ENCODE data around the gene UCK1.

The UCK1 gene

DNA sequence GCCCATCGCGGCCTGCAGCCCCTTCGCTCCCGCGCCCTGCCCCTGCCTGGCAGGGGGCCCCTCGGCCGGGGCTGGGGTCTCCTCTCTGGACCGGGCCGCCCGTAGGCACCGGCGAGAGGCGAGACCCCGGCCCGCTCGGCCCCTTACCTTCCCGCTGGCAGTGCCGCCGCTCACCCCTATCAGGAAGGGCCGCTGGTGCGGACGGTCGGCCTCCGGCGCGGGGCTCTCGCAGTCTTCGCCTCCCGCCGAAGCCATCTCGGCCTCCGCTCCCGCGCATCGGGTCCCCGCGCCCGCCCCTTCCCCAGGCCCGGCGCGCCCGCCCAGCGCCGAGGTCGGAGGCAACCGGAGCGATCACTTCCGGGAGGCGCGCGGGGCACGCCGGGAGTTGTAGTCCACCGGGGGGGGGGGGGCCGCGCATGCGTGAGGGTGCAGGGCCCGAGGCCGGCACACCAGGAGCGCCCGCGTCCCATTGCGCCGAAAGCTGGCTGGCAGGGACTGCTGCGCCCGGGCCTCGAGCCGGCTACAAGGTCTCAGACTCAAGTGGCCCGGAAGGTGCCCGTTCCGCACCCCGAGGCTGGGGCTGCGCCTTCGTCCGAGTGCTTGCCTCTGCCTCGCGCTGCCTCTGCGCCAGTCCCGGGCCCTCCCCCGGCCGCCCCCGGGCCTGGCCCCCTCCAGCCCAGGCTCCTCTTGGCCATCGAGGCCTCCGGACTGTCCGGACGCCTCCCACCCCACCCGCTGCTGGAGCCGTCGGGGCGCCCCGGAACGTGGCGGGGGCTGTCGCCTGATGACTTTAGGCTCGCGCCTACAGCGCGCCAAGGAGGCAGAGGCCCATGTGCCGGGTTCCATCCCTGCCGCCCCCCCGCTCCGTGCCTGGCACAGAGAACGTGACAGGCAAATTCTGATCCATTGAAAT is at the start of gene UCK1:
TSS of gene UCK1 (minus strand) at position 344 of the 913 bp plus-strand sequence. CDS start at position 255, 89 bp downstream.
- peak; percentile 62 for DNase-seq

- no peak for DNase-seq
These were observed 49.3 kb upstream of the UCK1 start for GRCh38 chr9:131580358-131580757.

GRCh38 chr9:131579789-131580211 is 48.7 kb upstream of the UCK1 start:
- DNase-seq = no peak

DNA sequence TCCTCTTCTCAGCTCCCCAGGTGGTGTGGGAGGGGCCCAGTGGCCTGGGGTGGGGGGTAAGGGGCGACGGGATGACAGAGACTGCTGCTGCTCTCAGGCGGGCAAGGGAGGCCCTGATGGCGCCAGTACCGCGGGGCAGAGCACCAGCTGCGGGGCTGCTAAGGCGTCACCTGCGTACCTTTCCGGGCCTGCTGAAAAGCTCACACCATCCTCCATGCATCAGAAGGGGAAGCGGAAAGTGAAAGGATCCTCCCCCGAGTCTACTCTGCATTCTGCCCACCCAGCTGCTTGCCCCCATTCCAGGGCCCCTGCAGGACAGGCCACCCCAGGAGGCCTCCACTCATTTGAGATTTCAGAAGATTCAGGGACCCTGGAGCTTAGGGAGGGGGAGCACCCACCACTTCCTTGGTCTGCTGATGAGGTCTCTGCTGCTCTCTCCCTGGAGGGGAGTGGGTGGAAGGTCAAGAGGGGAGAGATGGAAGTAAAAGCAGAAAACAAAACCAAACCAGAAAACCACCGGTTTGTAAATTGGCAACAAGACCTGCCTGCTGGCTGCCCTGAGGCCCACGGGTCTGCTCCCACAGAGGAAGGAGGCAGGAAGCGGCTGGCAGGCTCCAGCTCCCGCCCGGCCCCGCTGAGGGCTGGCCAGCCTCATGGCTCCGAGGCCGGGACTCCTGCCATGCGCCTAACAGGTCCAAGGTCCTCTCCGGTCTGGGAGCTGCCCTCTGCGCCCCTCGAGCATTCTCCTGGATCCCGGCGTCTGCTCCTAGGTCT is 47.9 kb upstream of the UCK1 start:
- peak; percentile 19 to 41 for DNase-seq

- no peak for DNase-seq
These were observed 47.0 kb upstream of the UCK1 start for GRCh38 chr9:131578021-131578420.

- DNase-seq = no peak
These were observed 46.2 kb upstream of the UCK1 start for GRCh38 chr9:131577005-131578000.

GRCh38 chr9:131575946-131576853 is 45.1 kb upstream of the UCK1 start:
- DNase-seq = no peak

- DNase-seq = no peak
These were observed 43.9 kb upstream of the UCK1 start for GRCh38 chr9:131574730-131575640.

DNA sequence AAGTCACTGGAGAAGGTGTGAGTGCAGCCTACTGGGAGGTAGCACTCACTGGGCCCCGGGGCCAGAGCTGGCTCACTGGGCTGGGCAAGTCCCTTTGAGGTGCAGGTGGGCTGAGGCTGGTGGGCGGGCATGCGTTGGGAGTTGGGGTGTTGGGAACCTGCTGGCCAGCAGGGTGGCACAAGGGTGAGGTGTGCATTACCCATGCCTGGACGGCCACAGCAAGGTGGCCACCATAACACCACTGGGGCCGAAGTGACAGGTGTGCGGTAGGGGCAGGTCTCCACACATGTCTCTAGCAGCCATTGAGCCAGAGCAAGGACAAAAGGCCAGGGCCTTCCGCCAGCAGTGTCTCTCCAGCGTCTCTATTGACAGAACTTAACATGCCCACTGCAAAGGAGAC is 36.8 kb upstream of the UCK1 start:
- no peak for DNase-seq

GRCh38 chr9:131566158-131566557 is 35.1 kb upstream of the UCK1 start:
- no peak for DNase-seq

GRCh38 chr9:131565369-131565768 is 34.3 kb upstream of the UCK1 start:
- DNase-seq = no peak

- DNase-seq = no peak
These were observed 31.2 kb upstream of the UCK1 start for GRCh38 chr9:131562032-131562959.

- no peak for DNase-seq
These were observed 28.4 kb upstream of the UCK1 start for GRCh38 chr9:131559421-131560000.

DNA sequence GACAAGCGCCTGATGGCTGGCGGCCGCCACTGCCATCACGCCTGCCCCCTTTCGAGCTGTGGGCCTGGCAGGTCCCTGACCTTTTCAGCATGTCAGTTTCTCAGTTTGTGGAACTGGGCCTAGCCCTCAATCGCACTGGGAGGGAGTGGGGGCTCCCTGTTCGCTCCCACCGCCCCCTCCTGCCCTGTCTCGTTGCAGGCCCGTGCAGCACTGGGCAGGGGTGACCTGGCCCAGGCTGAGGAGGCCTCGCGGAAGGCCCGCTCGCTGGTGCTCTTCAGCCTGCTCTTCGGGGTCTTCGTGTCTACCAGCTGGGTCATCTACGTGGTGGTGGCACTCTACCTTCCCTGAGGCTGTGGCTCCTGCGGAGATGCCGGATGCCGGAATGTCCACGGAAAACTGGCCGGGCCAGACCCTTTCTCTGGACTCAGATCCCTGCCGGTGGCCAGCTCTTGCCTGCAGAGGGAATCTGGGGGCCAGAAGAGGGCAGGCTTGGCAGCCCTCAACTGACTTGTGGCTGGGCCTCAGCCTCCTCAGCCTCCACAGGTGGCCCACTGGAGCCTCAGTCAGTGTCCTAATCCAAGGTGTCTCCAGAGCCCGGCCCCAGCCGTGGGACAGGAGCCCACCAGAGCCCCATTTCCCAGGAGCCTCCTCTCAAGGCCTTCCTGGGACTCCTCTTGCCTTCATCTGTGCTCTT is 26.9 kb upstream of the UCK1 start:
- DNase-seq = no peak

GRCh38 chr9:131555841-131556673 is 25.0 kb upstream of the UCK1 start:
- no peak for DNase-seq

DNA sequence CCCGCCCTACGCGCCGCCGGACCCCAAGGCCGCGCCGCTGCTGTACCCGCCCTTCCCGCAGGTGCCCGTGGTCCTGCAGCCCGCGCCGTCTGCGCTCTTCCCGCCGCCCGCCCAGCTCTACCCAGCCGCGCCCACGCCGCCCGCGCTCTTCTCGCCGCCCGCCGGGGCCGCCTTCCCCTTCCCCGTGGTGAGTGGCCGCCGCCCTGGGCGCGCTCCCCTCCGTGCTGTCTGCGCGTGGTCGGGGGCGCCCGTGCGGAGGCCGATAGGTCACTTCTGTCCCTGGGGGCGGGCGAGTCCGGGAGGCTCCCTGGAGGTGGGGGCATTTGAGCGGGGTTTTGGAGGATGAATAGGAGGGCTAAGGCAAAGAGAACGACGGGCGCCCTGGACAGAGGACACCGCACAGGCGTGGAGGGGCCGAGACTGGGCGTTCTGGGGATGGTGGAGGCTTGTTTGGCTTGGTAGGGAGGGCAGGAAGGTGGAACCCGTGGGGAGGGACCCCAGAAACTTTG is 23.8 kb upstream of the UCK1 start:
- DNase-seq = no peak

Data from activated CD4-positive, alpha-beta T cell treated with anti-CD3 and anti-CD28 coated beads, Interleukin-2, amount 50 U/mL, for 4 hours (primary cell).